Measurements from ENCODE around the gene FOXK2. TPM values are rescaled to one million over a fixed set of nuclear protein-coding genes. Genes with fewer than 3 reads are reported as not detected.

The FOXK2 gene
- total and polyA plus RNA-seq, 2 experiments from 2014 or later: 5.6 to 43.0 TPM

DNA sequence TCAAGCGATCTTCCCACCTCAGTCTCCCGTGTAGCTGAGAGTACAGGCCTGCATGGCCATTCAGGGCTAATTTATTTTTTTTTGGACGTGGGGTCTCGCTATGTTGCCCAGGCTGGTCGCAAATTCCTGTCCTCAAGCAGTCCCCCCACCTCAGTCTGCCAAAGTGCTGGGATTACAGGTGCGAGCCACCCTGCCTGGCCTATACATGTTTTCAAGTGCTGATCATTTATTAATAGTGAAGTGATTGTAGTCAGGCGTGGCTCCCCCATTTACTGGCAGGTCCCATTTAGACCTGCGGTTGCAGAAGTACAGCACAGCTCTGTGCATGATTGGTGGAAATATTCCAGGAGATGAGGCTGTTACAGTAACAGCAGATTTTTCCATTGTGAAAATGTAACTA lies 8.4 kb downstream of the FOXK2 start:
- H3K4me1 ChIP-seq (ENCODE audit: insufficient read depth): peaks cover 38% of the 10 kb centered on the region
- no peak overlapping the region for H3K4me3 ChIP-seq
- no peak for TF ChIP-seq EZH2phosphoT487 (IDR thresholded peaks at IDR 0.05; ENCODE audit: insufficient read depth, low read depth)
- no peak overlapping the region for H3K4me2 ChIP-seq (ENCODE audit: unreplicated experiment)
- H2AFZ ChIP-seq: no peak overlapping the region
- in situ Hi-C loops (cut with MboI): no loop called here
- peak; percentile 60 for DNase-seq
- 52 to 63% methylated on average over 8 of the region's 8 CpGs for WGBS, 2 experiments (ENCODE audit: low coverage in 1 of 2, low lambda C conversion rate in 2 of 2, missing lambda C conversion rate in 2 of 2)
- H3K27me3 ChIP-seq (replicated peaks; ENCODE audit: insufficient read depth): no peaks in the 10 kb centered on the region
- no peaks in the 10 kb centered on the region for H3K9me3 ChIP-seq (ENCODE audit: low read depth)
- peaks cover 43% of the 10 kb centered on the region for H4K20me1 ChIP-seq (ENCODE audit: insufficient read depth)
- H3K9me2 ChIP-seq (ENCODE audit: insufficient read depth): no peaks in the 10 kb centered on the region
- no peaks in the 10 kb centered on the region for H3K36me3 ChIP-seq (ENCODE audit: low read depth)
- peak overlapping the region; percentile 55; the same call in 1 of the 2 replicates for H3K27ac ChIP-seq
- no peak overlapping the region for H3K9ac ChIP-seq
- H3K79me2 ChIP-seq (ENCODE audit: insufficient read depth): peaks cover 100% of the 10 kb centered on the region
- H3F3A ChIP-seq (ENCODE audit: insufficient read depth): peaks cover 30% of the 10 kb centered on the region

DNA sequence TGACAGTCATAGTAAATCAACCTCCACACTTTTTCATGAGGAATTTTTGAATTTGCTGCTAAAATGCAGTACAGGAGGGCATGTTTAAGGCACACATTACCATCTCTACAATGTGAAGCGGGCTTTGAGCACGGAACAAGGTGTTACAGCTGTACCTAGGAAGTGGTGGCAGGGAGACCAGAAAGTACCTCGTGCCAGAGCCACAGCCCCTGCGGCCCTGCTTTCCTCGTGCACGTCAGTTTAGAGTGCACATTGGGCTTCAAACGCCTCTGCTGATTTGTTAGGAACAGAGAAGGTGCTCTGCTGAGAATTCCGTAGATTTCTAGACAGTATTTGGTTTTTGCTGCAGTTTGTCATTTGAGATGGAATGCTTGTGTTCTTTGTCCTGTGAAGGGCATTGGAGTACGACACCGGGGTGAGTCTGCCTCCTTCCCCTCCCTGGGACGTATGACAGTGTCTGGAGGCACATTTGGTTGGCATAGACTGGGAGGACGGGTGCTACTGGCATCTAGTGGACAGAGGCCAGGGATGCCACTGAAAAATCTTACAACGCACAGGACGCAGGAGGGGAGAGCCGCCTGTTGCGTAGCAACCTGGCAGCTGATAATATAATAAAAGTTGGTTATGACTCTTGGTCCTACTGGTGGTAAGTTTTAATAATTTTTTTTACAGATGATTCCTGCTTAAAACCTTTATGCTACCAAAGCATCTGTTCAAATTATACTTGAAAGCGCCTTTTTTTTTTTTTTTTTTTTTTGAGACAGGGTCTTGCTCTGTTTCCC lies 9.1 kb downstream of the FOXK2 start:
- Histone ChIP-seq H3K4me1 (ENCODE audit: insufficient read depth) (peaks cover 34% of the 10 kb centered on the region), H2AFZ (no peak overlapping the region), H3K27ac (peak overlapping the region; percentile 55), H3K9me3 (ENCODE audit: low read depth) (no peaks in the 10 kb centered on the region), H3K36me3 (ENCODE audit: low read depth) (no peaks in the 10 kb centered on the region), H3K79me2 (ENCODE audit: insufficient read depth) (peaks cover 100% of the 10 kb centered on the region), H3K27me3 (replicated peaks; ENCODE audit: insufficient read depth) (no peaks in the 10 kb centered on the region), H3K9ac (peak overlapping the region; percentile 47), H3K9me2 (ENCODE audit: insufficient read depth) (no peaks in the 10 kb centered on the region), H3K4me3 (no peak overlapping the region), H3F3A (ENCODE audit: insufficient read depth) (peaks cover 38% of the 10 kb centered on the region), H3K4me2 (ENCODE audit: unreplicated experiment) (peak overlapping the region; percentile 30), H4K20me1 (ENCODE audit: insufficient read depth) (peaks cover 36% of the 10 kb centered on the region)
- no peak for TF ChIP-seq EZH2phosphoT487 (IDR thresholded peaks at IDR 0.05; ENCODE audit: insufficient read depth, low read depth)
- TF ChIP-seq EZH2 (IDR thresholded peaks at IDR 0.05; ENCODE audit: insufficient read depth, poor library complexity, severe bottlenecking): no peak
- 24 to 25% methylated on average over 17 of the region's 17 CpGs for WGBS, 2 experiments (ENCODE audit: low coverage in 1 of 2, low lambda C conversion rate in 2 of 2, missing lambda C conversion rate in 2 of 2)
- in situ Hi-C loops (cut with MboI): no loop called here
- peak; percentile 83 for DNase-seq

DNA sequence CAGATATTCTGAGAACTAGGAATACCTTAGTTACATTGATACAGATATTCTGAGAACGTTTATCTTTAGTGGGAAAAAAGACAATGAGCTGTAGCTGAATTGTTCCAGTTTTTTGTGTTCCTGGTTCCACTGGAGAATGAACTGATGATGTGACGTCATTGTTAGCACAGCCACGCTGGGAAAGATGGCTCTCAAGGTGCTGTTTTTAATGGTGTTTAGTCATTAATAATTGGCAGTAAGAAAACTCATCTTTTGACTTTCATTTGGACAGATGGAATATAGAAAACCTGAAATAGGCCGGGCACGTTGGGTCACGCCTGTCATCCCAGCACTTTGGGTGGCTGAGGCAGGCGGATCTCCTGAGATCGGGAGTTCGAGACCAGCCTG lies 10.4 kb downstream of the FOXK2 start:
- Histone ChIP-seq H3K9me2 (ENCODE audit: insufficient read depth) (no peaks in the 10 kb centered on the region), H2AFZ (no peak overlapping the region), H3K9me3 (ENCODE audit: low read depth) (no peaks in the 10 kb centered on the region), H3K4me1 (ENCODE audit: insufficient read depth) (peaks cover 34% of the 10 kb centered on the region), H3K9ac (no peak overlapping the region), H4K20me1 (ENCODE audit: insufficient read depth) (peaks cover 33% of the 10 kb centered on the region), H3K4me2 (ENCODE audit: unreplicated experiment) (no peak overlapping the region), H3K36me3 (ENCODE audit: low read depth) (no peaks in the 10 kb centered on the region), H3K4me3 (no peak overlapping the region), H3K27me3 (replicated peaks; ENCODE audit: insufficient read depth) (no peaks in the 10 kb centered on the region), H3K79me2 (ENCODE audit: insufficient read depth) (peaks cover 100% of the 10 kb centered on the region), H3F3A (ENCODE audit: insufficient read depth) (peaks cover 38% of the 10 kb centered on the region), H3K27ac (peak overlapping the region; percentile 55; the same call in 1 of the 2 replicates)
- DNase-seq: no peak
- TF ChIP-seq EZH2phosphoT487 (IDR thresholded peaks at IDR 0.05; ENCODE audit: insufficient read depth, low read depth): no peak
- no peak for TF ChIP-seq EZH2 (IDR thresholded peaks at IDR 0.05; ENCODE audit: insufficient read depth, poor library complexity, severe bottlenecking)
- in situ Hi-C loops (cut with MboI): no loop called here
- 92% methylated on average over 9 of the region's 9 CpGs for WGBS, 2 experiments (ENCODE audit: low coverage in 1 of 2, low lambda C conversion rate in 2 of 2, missing lambda C conversion rate in 2 of 2)

DNA sequence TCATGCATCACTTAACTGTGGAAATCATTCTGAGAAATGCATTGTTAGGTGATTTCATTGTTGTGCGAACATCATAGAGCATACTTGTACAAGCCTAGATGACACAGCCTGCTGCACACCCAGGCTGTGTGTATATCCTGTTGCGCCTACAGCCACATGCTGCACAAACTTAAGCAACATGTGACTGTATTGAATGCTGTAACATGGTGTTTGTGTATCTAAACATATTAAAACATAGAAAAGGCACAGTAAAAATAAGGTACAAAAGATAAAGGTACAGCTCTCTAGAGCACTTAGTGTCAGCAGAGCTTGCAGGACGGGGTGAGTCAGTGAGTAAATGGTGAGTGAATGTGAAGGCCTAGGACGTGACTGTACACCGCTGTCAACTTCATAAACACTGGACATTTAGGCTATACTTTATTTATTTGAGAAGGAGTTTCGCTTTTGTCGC lies 11.9 kb downstream of the FOXK2 start:
- H2AFZ ChIP-seq: no peak overlapping the region
- peaks cover 41% of the 10 kb centered on the region for H4K20me1 ChIP-seq (ENCODE audit: insufficient read depth)
- peak overlapping the region; percentile 46 for H3K9ac ChIP-seq
- no peaks in the 10 kb centered on the region for H3K9me2 ChIP-seq (ENCODE audit: insufficient read depth)
- no peaks in the 10 kb centered on the region for H3K36me3 ChIP-seq (ENCODE audit: low read depth)
- H3K4me2 ChIP-seq (ENCODE audit: unreplicated experiment): peak overlapping the region; percentile 37
- DNase-seq: peak; percentile 88
- WGBS, 2 experiments (ENCODE audit: low coverage in 1 of 2, low lambda C conversion rate in 2 of 2, missing lambda C conversion rate in 2 of 2): 45 to 50% methylated on average over 7 of the region's 7 CpGs
- H3K4me3 ChIP-seq: peak overlapping the region; percentile 21
- H3K27ac ChIP-seq: peak overlapping the region; percentile 68
- in situ Hi-C loops (cut with MboI): no loop called here
- no peaks in the 10 kb centered on the region for H3K9me3 ChIP-seq (ENCODE audit: low read depth)
- H3K79me2 ChIP-seq (ENCODE audit: insufficient read depth): peaks cover 99% of the 10 kb centered on the region
- no peaks in the 10 kb centered on the region for H3K27me3 ChIP-seq (replicated peaks; ENCODE audit: insufficient read depth)
- no peak for TF ChIP-seq EZH2phosphoT487 (IDR thresholded peaks at IDR 0.05; ENCODE audit: insufficient read depth, low read depth)
- no peak for TF ChIP-seq EZH2 (IDR thresholded peaks at IDR 0.05; ENCODE audit: insufficient read depth, poor library complexity, severe bottlenecking)
- H3F3A ChIP-seq (ENCODE audit: insufficient read depth): peaks cover 47% of the 10 kb centered on the region
- H3K4me1 ChIP-seq (ENCODE audit: insufficient read depth): peaks cover 47% of the 10 kb centered on the region

Data from GM23248 (cell line).